Hematopoietic multipotent progenitor cell treated with erythropoietin and hydrocortisone succinate and interleukin-3 and kit ligand, for 17 days (in vitro differentiated cells): ENCODE measurements around the gene BHMT2.
A peak's percentile ranks its signal among the peaks of the same experiment; 100 is the strongest.

Source experiments
- DNase-seq: peaks from one replicate; pipeline ENCODE4 v3.0.0-alpha.2; 2015; ENCODE audit warnings: low spot score

BHMT2 gene

DNA sequence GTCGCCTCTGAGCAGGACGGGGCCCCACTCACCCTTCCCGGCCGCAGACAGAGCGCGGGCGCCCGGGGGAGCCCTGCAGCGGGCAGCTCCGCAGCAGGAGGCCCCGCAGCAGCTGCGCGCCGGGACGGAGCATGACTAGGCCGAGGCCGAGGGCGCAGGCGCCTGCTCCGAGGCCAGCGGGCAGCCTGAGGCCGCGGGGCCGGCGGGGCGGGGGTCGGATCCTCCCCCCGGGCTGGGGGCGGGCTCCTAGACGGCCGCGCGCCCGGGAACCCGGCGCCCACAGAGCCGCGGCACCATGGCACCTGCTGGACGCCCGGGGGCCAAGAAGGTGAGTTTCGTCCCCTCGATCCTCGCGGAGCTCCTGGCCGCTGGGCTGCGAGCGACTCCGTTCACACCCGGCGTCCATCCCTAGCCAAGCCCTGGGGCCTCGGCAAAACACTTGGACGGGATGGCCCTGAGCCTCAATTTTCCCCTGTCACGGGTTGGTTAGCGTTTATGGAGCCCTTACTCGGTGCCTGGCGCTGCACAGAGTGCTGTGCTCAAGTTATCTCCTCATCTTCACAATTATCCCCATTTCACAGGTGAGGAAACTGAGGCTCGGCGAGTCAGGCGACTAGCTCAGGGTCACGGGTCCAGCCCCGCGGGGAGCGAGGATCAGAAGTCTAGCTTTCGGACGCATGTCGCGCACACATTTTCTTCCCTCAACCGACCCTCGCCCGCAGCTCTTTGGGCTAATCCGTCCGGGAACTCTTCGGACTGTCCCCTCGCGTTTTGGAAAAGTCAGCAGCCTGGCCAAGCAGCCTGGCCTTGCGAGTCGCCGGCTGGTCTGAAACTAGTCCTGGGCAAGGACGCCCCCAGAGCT lies at the start of gene BHMT2, which contains the start of gene DMGDH:
Gene BHMT2 (plus strand): TSS at position 280 of the 862 bp plus-strand sequence. CDS start 16 bp downstream, at position 296.
Gene DMGDH (minus strand): TSS at position 187 of the 862 bp plus-strand sequence. CDS start 54 bp downstream, at position 133.
- no peak for DNase-seq

DNA sequence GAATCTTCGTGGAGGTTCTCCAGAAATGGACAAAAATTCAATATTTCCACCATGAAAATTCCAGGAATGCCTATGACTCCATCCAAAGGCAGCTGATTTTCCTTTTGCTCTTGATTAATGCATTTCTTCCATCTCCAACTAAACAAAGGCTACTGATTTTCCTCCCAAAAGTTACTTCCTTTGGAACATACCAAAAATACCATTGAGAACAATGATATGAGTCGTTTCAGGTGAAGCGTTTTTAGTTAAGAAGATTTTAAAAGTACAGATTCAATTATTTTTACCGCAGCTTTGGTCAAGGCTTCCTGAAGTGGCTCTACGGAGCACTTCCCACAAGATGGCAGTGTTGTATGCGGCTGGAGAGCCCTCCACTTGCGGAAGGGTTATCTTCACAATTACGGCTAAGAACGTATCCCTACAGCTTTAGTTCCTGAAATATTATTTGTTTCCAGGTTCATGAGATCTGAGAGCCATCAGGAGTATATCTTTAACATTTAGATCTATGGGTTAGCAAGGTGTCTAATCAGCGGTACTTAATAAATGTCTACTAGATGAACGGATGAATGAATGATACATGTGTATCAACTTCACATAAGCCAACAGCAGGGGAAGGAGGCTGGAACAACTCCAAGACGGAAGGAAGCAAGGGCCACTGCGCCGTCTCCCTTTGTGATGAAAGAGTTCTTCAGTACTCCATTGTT lies 48.6 kb upstream of the BHMT2 start:
- DNase-seq, result peak; percentile 37

GRCh38 chr5:79021753-79022152 lies 47.8 kb upstream of the BHMT2 start:
- no peak for DNase-seq

DNA sequence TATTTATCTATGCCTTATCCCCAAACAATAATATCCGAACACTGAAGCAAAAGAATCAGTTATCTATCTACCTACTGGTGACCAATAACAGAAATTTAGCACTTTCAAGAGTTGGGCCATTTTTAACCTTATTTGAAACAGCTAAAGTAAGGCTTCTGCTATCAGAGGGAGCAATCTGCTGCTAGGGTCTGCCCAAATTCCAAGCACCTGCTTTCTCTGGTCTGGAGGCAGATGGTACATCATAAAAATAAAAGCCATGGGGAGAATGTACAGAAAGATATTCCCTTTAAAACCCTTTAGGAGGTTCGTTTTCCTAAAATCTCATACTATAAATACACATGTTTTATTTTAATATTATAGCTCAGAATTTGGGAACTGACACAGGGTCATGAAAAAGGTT lies 46.8 kb upstream of the BHMT2 start:
- no peak for DNase-seq

- DNase-seq, result no peak
Measured at GRCh38 chr5:79023348-79023747, 46.2 kb upstream of the BHMT2 start.

DNA sequence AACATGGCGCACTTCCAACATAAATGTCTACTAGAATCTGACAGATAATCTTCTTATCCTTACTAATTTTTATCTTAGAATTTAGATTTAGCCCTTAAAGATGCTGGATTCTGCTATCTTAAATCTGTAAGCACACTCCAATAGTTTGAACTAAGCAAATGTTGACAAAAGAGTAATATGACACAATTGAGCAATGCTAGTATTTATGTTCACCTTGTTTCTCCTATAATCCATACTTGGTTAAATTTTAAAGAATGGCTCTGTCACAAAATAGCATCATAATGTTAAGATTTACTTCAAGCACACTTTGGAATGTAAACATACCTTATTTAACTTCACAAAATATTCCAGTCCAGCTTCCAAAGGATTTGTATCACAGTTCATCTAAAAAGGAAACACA lies 45.6 kb upstream of the BHMT2 start:
- DNase-seq, result no peak

DNA sequence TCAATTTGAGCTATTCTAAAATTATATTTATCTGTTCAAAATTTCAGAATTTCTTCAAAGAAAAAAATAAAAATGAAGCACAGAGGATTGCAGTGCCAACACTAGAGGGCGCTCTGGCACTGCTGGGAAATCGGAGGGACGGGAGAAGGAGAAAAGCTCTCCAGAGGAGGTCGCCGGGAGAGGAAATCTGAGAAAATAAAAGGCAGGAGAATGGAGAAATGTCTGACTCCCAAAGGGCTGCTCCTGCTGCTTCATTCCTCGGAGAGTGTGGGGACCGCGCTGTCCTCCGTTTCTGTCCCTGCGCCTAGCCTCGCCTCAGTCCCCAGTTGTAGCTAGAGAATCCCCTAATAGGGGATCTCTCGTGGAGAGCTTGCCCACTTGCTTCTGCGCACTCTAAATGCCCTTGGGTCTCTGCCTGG lies 44.5 kb upstream of the BHMT2 start:
- DNase-seq, result peak; percentile 56

DNA sequence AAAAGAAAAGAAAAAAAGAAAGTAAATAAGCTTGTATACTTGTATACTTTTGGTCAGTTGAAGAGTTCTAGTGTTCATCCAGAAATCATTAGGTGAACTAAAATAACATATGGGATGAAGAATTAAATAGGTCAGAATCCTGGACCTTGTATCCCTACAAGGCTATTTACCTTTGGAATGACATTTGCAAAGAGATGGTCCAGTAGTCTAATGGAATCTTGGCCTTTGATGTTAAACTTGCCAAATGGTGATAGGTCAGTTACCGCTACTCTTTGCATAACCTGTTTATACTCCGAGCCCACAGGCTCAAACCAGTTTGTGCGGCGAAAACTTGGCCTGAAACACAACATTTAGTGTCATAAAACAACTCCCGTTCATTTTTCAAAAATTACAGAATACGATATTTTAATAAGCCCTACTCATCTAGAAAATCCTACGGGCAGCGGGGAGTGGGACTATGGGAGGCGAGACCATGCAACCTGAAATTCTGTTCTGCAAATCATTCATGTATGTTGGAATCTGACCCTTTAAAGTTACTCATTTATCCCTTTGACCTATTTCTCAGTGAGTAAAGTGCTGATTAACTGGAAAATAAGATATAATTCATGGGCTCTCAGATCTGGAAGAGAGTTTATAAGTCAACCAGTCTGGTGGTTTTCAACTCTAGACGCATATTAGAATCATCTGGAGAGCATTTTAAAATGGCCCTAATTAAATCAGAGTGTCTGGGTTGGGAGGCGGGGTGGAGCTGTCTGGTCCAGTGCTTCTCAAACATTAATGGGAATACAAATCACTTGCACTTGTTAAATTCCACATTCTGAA lies 38.7 kb upstream of the BHMT2 start:
- DNase-seq, result no peak

DNA sequence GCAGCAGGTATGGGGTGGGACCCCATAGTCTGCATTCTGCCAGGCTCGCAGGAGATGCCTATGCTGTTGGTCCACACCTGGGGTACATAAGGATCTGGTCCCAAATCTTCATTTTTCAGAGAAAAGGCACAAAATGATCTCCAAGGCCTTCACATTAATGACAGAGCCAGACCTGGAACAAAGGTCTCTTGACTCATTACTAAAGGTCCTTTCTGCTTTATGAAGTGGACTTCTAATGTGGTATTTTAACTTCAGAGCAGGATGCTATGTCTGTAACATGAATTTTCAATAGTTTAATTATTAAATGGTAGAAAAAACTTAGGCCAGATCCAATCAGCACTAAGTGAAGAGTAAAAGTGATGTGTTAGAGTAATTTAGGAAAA lies 38.1 kb upstream of the BHMT2 start:
- DNase-seq, result no peak

- no peak for DNase-seq
Measured at GRCh38 chr5:79032031-79032695, 37.4 kb upstream of the BHMT2 start.

GRCh38 chr5:79032782-79033181 lies 36.8 kb upstream of the BHMT2 start:
- DNase-seq, result no peak

DNA sequence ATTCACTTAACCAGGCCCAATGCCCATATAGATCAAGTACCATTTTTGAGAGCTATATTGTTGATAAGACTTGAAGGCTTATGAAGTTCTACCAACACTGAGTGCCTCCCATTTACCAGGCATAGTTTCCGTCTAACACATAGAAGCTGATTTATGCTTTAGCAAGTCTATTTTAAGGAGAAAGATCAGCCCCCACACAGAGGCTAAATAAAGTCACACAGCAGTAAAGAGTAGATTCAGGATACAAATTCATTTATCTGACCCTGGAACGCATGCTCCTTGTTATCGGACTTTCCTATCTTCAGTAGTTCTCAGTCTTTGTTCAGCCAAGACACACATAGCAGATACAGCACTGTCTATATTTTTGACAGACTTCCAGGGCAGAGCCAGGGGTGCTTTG lies 34.3 kb upstream of the BHMT2 start:
- DNase-seq, result no peak

DNA sequence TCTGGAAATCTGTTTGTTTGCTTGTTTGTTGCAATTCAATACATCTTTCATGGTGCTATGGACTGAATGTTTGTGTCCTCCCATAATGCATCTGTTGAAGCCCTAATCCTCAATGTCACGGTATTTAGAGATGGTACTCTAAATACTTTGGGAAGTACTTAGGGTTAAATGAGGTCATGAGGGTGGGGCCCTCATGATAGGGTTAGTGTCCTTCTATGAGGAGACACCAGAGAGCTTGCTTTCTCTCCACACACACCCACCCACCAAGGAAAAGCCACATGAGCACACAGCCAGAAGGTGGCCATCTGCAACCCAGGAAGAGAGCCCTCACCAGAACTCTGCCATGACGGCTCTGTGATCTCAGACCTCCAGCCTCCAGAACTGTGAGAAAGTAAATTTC lies 32.8 kb upstream of the BHMT2 start:
- DNase-seq, result no peak

- no peak for DNase-seq
Measured at GRCh38 chr5:79042188-79042587, 27.4 kb upstream of the BHMT2 start.

DNA sequence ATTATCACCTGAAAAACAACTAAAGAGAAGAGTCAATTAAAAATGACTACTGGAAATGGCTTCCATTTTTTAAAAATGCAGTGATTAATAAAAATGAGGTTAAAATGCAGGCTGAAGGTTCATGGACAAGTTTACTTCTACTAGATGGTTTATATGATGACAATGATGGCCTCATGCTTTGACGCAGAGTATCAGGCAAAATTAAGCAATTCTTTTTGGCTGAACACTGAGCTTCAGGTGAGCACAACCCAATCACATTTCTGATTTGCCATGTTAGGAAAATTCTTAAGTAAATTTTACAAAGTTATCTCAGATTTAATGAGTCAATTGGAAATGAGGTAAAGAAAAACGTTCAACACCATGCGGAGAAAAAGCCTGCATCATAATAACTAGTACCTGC lies 22.4 kb upstream of the BHMT2 start:
- DNase-seq, result no peak

GRCh38 chr5:79048437-79048836 lies 21.1 kb upstream of the BHMT2 start:
- DNase-seq, result no peak

- DNase-seq, result no peak
Measured at GRCh38 chr5:79050498-79050897, 19.1 kb upstream of the BHMT2 start.

GRCh38 chr5:79053321-79053720 lies 16.2 kb upstream of the BHMT2 start:
- no peak for DNase-seq

DNA sequence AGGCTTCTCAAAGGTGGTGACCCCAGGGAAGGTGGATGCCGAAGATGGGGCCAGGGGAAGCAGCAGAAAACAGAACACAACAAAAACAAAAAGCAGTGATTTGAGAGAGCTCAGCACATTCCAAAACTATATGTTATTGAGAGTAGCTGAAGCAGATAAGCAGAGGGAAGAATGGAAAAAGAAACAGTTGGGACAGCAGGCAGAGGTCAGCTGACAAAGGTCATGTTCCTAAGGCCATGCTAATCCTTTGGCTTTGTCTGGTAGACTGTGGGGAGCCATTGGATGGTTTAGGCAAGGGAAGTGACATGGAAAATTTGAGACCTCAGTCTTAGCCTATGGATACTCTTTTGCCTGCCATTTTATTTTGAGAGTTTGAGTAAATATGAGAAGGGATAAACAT lies 14.6 kb upstream of the BHMT2 start:
- DNase-seq, result no peak

GRCh38 chr5:79056847-79057246 lies 12.7 kb upstream of the BHMT2 start:
- no peak for DNase-seq

DNA sequence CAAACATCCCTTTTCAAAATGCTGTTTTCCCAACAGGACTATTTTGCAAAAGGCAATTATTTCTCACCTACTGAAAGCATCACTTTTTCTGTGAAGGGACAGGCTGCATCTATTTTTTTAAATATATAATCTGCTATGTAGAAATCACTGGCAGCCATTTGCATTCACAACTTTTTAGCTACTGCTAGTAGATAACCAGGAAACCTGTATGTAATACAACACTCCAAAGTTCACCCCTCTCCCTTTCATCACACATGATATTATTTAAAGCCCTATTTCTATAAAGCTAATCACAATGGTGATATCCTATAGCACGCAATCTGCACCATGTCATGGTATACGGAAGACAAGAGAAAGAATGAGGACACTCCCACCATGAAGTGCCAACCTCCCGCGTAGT lies 9.9 kb upstream of the BHMT2 start:
- no peak for DNase-seq

- DNase-seq, result no peak
Measured at GRCh38 chr5:79062436-79062835, 7.1 kb upstream of the BHMT2 start.
